Esophagus squamous epithelium (tissue), 5 donors: Measurements from ENCODE around the gene PEX6. TPM values are rescaled to one million over a fixed set of nuclear protein-coding genes. Genes with fewer than 3 reads are reported as not detected.
"Not testable (repeated sequence)": the region's sequence is repeated elsewhere in the genome, so short reads cannot be mapped to it uniquely, and the experiment has no call there.

Experiments
- DNase-seq: peaks from one replicate; lab custom pipeline; 2025; lab: John Stamatoyannopoulos, UW
- H3K27ac ChIP-seq, 4 donors: fragments of 200-600 bp; sonication (generic); one replicate each; pipeline ENCODE4 v1.5.1; 2016 to 2019; ENCODE audit warnings: mild to moderate bottlenecking in 1 of 4
- H3K27me3 ChIP-seq, 4 donors: fragments of 200-600 bp; sonication (generic); 1 replicate in 3 of 4; 2 replicates in 1 of 4; pipeline versions ENCODE4 v1.5.1 to v1.6.0; 2017 to 2021; ENCODE audit warnings: antibody characterized with exemption in 1 of 4
- H3K36me3 ChIP-seq, 3 donors: fragments of 200-600 bp; sonication (generic); one replicate each; pipeline ENCODE4 v1.5.1; 2016 to 2019
- H3K4me1 ChIP-seq, 3 donors: fragments of 200-600 bp; sonication (generic); one replicate each; pipeline ENCODE4 v1.5.1; 2017 to 2019
- H3K4me3 ChIP-seq, 4 donors: fragments of 200-600 bp; sonication (generic); 1 replicate in 3 of 4; 2 replicates in 1 of 4; pipeline ENCODE4 v1.5.1; 2016 to 2019; ENCODE audit warnings: mild to moderate bottlenecking in 2 of 4, moderate library complexity in 1 of 4
- H3K9me3 ChIP-seq, 3 donors: fragments of 200-600 bp; sonication (generic); one replicate each; pipeline ENCODE4 v1.5.1; 2016 to 2019
- CTCF ChIP-seq, 6 experiments: fragments of 450-650 bp in 4 of 6; fragments of 200-600 bp in 2 of 6; sonication (generic) in 2 of 6; IDR thresholded peaks; one replicate each; pipeline ENCODE4 v1.5.1; 2016 to 2019; ENCODE audit warnings: antibody characterized with exemption in 6 of 6, mild to moderate bottlenecking in 4 of 6, moderate library complexity in 4 of 6
- POLR2A ChIP-seq, 4 donors: fragments of 450-650 bp; IDR thresholded peaks; one replicate each; pipeline ENCODE4 v1.6.1; 2017; ENCODE audit warnings: antibody characterized with exemption in 4 of 4, mild to moderate bottlenecking in 4 of 4, moderate library complexity in 3 of 4
- WGBS, 2 donors: methylation state at CpG; one replicate each; pipeline ENCODE4 v1.1.5; 2018; 5-methylcytosine and 5-hydroxymethylcytosine counted together
- intact Hi-C: fragments of 100-400 bp; cut with DNase I; formaldehyde crosslinking; loops from one replicate; pipeline ENCODE4 v1.15.0; 2022
- total RNA-seq, 4 donors: library from RNA; depleted of rRNA; stranded (reverse); fragments of >200 nt; gene quantifications; one replicate each; pipeline ENCODE4 v1.1.0, GENCODE V29; 2016
- donor health status: DM: yes; HTN: yes; CAD: no.

Gene PEX6
- total RNA-seq, 4 donors from 2014 or later = 11.3 to 21.2 (median 17.1) TPM

- no peaks in the 10 kb centered on the region for H3K4me1 ChIP-seq
- TF ChIP-seq POLR2A (IDR thresholded peaks at IDR 0.05) (no peak), CTCF (IDR thresholded peaks at IDR 0.05) (no peak)
- peaks cover 0 to 28% (median 0%) of the 10 kb centered on the region in 3 donors for H3K36me3 ChIP-seq
- H3K9me3 ChIP-seq = no peaks in the 10 kb centered on the region
- no peaks in the 10 kb centered on the region for H3K27me3 ChIP-seq
- H3K4me3 ChIP-seq = no peak overlapping the region
- no peak overlapping the region for H3K27ac ChIP-seq
- intact Hi-C loops = no loop called here
- no peak for DNase-seq
Observed at GRCh38 chr6:42947950-42948349, 31.0 kb downstream of the PEX6 start.

DNA sequence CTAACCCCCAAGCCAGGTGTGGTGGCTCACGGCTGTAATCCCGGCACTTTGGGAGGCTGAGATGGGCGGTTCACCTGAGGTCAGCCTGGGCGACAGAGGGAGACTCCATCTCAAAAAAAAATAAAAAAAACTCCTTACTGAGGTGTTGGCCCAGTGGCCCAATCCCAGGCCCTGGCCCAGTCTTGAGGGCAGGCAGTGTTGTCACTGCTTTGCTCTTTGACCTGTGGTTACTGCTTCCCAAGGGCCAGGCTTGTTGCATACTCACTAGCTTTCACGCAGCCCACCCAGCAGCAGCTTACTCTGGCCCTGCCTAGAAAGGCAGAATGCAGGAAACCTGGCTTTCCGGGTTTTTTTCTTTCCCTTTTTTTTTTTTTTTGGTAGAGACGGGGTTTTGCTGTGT is 36.5 kb downstream of the PEX6 start:
- WGBS, 2 donors = 73 to 79% methylated on average over 6 to 7 of the region's 7 CpGs
- Histone ChIP-seq H3K4me1 (no peaks in the 10 kb centered on the region), H3K9me3 (no peaks in the 10 kb centered on the region), H3K27ac (no peak overlapping the region), H3K4me3 (no peak overlapping the region), H3K27me3 (no peaks in the 10 kb centered on the region), H3K36me3 (peaks cover 13 to 80% (median 14%) of the 10 kb centered on the region in 3 donors)
- intact Hi-C loops = no loop called here
- no peak for DNase-seq
- TF ChIP-seq CTCF (IDR thresholded peaks at IDR 0.05) (no peak), POLR2A (IDR thresholded peaks at IDR 0.05) (no peak)

- H3K27me3 ChIP-seq, H3K27ac ChIP-seq, H3K9me3 ChIP-seq, H3K4me1 ChIP-seq, intact Hi-C loops, DNase-seq, H3K4me3 ChIP-seq: not testable (repeated sequence)
- WGBS, 2 donors = 92 to 97% methylated on average over 5 of the region's 5 CpGs
- H3K36me3 ChIP-seq = peaks cover 16 to 90% (median 18%) of the 10 kb centered on the region in 3 donors
Observed at GRCh38 chr6:42941356-42941755, 37.6 kb downstream of the PEX6 start.

DNA sequence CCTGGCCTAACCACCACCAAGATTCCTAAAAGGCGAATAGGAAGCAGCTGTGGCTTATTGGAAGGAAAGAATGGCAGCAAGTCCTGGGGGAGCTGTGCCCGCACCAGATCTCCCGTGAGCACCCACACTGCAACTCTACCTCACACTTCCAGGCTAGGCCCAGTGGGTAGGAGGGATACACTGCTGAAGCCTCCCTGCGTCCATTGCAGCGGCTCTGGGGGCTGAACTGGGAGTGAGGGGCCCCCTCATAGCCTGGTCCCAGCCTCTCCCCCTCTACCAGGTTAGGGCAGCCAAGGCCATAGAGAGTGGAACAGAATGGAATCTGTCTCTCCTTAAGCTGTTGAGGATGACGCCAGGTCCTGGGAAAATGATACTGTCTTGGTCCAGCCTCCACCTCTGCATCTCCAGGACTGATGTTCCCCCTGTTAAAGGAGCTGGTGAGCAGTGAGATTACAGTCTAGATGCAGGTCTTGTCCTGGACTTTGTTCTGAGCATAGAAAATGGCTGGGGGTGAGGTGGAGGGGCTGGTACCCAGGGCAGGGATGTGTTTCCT is 38.4 kb downstream of the PEX6 start:
- DNase-seq = no peak
- intact Hi-C loops = no loop called here
- no peaks in the 10 kb centered on the region for H3K4me1 ChIP-seq
- no peaks in the 10 kb centered on the region for H3K9me3 ChIP-seq
- peaks cover 21 to 91% (median 24%) of the 10 kb centered on the region in 3 donors for H3K36me3 ChIP-seq
- 93 to 100% methylated on average over 3 of the region's 6 CpGs for WGBS, 2 donors
- no peak overlapping the region for H3K27ac ChIP-seq
- H3K27me3 ChIP-seq = no peaks in the 10 kb centered on the region
- no peak overlapping the region for H3K4me3 ChIP-seq
- no peak for TF ChIP-seq POLR2A (IDR thresholded peaks at IDR 0.05)
- TF ChIP-seq CTCF (IDR thresholded peaks at IDR 0.05) = no peak

DNA sequence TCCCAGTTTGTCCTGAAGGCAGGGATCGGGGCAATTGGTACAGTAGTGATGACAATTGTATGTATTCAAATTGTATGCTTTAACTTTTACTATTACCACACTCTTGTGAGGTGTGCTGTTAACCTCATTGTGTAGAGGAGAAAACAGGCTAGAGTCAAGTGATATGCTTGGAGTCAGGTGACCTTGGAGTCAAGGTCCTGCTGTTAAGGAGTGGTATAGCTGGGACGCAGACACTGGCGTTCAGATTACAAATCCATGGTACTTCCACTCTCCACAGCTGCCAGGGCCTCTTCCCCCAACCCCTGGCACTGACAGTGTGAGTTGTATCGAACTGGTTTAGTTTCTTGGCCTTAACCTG is 39.2 kb downstream of the PEX6 start:
- Histone ChIP-seq H3K27me3 (no peaks in the 10 kb centered on the region), H3K27ac (no peak overlapping the region), H3K4me1 (no peaks in the 10 kb centered on the region), H3K36me3 (peaks cover 25 to 96% (median 28%) of the 10 kb centered on the region in 3 donors), H3K9me3 (no peaks in the 10 kb centered on the region), H3K4me3 (no peak overlapping the region)
- 78 to 82% methylated on average over 4 of the region's 4 CpGs for WGBS, 2 donors
- intact Hi-C loops = no loop called here
- TF ChIP-seq CTCF (IDR thresholded peaks at IDR 0.05) = no peak
- TF ChIP-seq POLR2A (IDR thresholded peaks at IDR 0.05) = no peak
- no peak for DNase-seq
